Panc1 (cell line): ENCODE results near the gene KRT2. TPM values are rescaled to one million over a fixed set of nuclear protein-coding genes. Genes with fewer than 3 reads are reported as not detected.

Experiments
- ATAC-seq: fragments of 200-7000 bp; cut with Tn5 transposase; 2 replicates; pipeline ENCODE4 v1.9.1; 2020; ENCODE audit warnings: mild to moderate bottlenecking, moderate library complexity
- BruUV-seq: library from RNA; stranded (reverse); fragments of 400-500 nt; replicated peaks from 2 replicates; lab custom pipeline; 2021; lab: Mats Ljungman, UMichigan
- CTCF ChIA-PET: fragments of 300-600 bp; sonication (Branson Sonifier 250); formaldehyde crosslinking; loops from one replicate; lab custom pipeline; 2022; ENCODE audit warnings: antibody characterized with exemption; lab: Charles Lee
- POLR2A ChIA-PET: fragments of 300-600 bp; sonication (Branson Sonifier 250); formaldehyde crosslinking; loops from one replicate; lab custom pipeline; 2022; ENCODE audit warnings: antibody characterized with exemption; lab: Charles Lee
- DNase-seq: peaks from one replicate; pipeline ENCODE4 v3.0.0-alpha.2; 2010; ENCODE audit warnings: low read depth, low spot score
- H3K27ac ChIP-seq: 2 replicates; pipeline ENCODE4 v1.5.1; 2011; ENCODE audit warnings: mild to moderate bottlenecking, low read length, inconsistent platforms
- H3K27me3 ChIP-seq: fragments of 200-500 bp; sonication (Bioruptor generic); 2 replicates; pipeline ENCODE4 v1.6.0; 2014; ENCODE audit warnings: low read length, inconsistent platforms; ENCODE audit not compliant: control insufficient read depth, insufficient read depth
- H3K36me3 ChIP-seq: fragments of 200-500 bp; sonication (Bioruptor generic); 2 replicates; pipeline ENCODE4 v1.5.1; 2014; ENCODE audit warnings: inconsistent platforms, mild to moderate bottlenecking, low read length, moderate library complexity; ENCODE audit not compliant: control insufficient read depth, insufficient read depth
- H3K4me1 ChIP-seq: 2 replicates; pipeline ENCODE4 v1.5.1; 2011; ENCODE audit warnings: inconsistent platforms, mild to moderate bottlenecking, low read length, moderate library complexity; ENCODE audit not compliant: control insufficient read depth, insufficient read depth
- H3K4me3 ChIP-seq, 2 experiments: 2 replicates each; pipeline ENCODE4 v1.5.1; 2011 to 2012; ENCODE audit warnings: low read depth in 2 of 2, low read length in 2 of 2, mild to moderate bottlenecking in 2 of 2, inconsistent platforms in 1 of 2, moderate library complexity in 1 of 2
- H3K9me3 ChIP-seq: fragments of 200-500 bp; sonication (Bioruptor generic); 2 replicates; pipeline ENCODE4 v1.5.1; 2014; ENCODE audit warnings: low read depth, mild to moderate bottlenecking, inconsistent platforms, low read length, moderate library complexity; ENCODE audit not compliant: control insufficient read depth, insufficient read depth
- POLR2AphosphoS5 ChIP-seq: IDR thresholded peaks from 2 replicates; pipeline ENCODE4 v1.6.1; 2012; ENCODE audit warnings: mild to moderate bottlenecking, low read depth, low read length, moderate library complexity
- REST ChIP-seq, 2 experiments: IDR thresholded peaks; 2 replicates each; pipeline ENCODE4 v1.6.1; 2011 to 2012; ENCODE audit warnings: low read depth in 2 of 2, control low read depth in 1 of 2, low read length in 1 of 2, mild to moderate bottlenecking in 1 of 2, moderate library complexity in 1 of 2; ENCODE audit not compliant: insufficient read depth in 1 of 2
- SIN3A ChIP-seq: IDR thresholded peaks from 2 replicates; pipeline ENCODE4 v1.6.1; 2012; ENCODE audit warnings: low read depth, mild to moderate bottlenecking, low read length, moderate library complexity, borderline replicate concordance; ENCODE audit not compliant: insufficient read depth
- TCF7L2 ChIP-seq: IDR thresholded peaks from 2 replicates; pipeline ENCODE4 v1.6.1; 2011; ENCODE audit warnings: mild to moderate bottlenecking, low read depth, low read length, inconsistent platforms
- in situ Hi-C: cut with HindIII; loops from 2 replicates; pipeline ENCODE4 v1.10.0; 2016; ENCODE audit warnings: low sequenced_read_pairs, low pct_unique_long_range_greater_than_20kb
- intact Hi-C: fragments of 100-400 bp; cut with micrococcal nuclease; formaldehyde crosslinking; loops from one replicate; pipeline ENCODE4 v1.10.0; 2022; ENCODE audit not compliant: unreplicated experiment
- total RNA-seq: library from RNA; stranded (reverse); gene quantifications from one replicate; pipeline ENCODE4 v1.2.1, GENCODE V29; 2021; ENCODE audit not compliant: unreplicated experiment
- TF ChIP-seq, protein P1 (sequence below): fragments of 450-650 bp; IDR thresholded peaks from 2 replicates; pipeline ENCODE4 v1.5.1; 2017; ENCODE audit warnings: mild to moderate bottlenecking

KRT2 gene
- total RNA-seq, 1 experiment from 2014 or later, result 0.33 TPM

- POLR2A ChIA-PET, result no interaction called here
- TF ChIP-seq TCF7L2, result no peak
- no peak for TF ChIP-seq SIN3A
- TF ChIP-seq POLR2AphosphoS5, result no peak
- TF ChIP-seq, protein P1, sequence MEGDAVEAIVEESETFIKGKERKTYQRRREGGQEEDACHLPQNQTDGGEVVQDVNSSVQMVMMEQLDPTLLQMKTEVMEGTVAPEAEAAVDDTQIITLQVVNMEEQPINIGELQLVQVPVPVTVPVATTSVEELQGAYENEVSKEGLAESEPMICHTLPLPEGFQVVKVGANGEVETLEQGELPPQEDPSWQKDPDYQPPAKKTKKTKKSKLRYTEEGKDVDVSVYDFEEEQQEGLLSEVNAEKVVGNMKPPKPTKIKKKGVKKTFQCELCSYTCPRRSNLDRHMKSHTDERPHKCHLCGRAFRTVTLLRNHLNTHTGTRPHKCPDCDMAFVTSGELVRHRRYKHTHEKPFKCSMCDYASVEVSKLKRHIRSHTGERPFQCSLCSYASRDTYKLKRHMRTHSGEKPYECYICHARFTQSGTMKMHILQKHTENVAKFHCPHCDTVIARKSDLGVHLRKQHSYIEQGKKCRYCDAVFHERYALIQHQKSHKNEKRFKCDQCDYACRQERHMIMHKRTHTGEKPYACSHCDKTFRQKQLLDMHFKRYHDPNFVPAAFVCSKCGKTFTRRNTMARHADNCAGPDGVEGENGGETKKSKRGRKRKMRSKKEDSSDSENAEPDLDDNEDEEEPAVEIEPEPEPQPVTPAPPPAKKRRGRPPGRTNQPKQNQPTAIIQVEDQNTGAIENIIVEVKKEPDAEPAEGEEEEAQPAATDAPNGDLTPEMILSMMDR, result no peak
- no peak for TF ChIP-seq REST (IDR thresholded peaks at IDR 0.05; ENCODE audit: insufficient read depth in 1 of 2, low read depth in 2 of 2, low read length in 1 of 2)
- H3K9me3 ChIP-seq, result no peaks in the 10 kb centered on the region
- DNase-seq, result no peak
- H3K27ac ChIP-seq, result no peak overlapping the region
- no peak overlapping the region for H3K4me3 ChIP-seq
- in situ Hi-C loops, result no loop called here
- H3K36me3 ChIP-seq, result no peaks in the 10 kb centered on the region
- intact Hi-C loops, result no loop called here
- CTCF ChIA-PET, result no interaction called here
- no TSS peak for BruUV-seq
- no peak for ATAC-seq
- no peaks in the 10 kb centered on the region for H3K4me1 ChIP-seq
- H3K27me3 ChIP-seq, result peaks cover 39% of the 10 kb centered on the region
Observed at GRCh38 chr12:52677671-52678070, 25.7 kb upstream of the KRT2 start.

DNA sequence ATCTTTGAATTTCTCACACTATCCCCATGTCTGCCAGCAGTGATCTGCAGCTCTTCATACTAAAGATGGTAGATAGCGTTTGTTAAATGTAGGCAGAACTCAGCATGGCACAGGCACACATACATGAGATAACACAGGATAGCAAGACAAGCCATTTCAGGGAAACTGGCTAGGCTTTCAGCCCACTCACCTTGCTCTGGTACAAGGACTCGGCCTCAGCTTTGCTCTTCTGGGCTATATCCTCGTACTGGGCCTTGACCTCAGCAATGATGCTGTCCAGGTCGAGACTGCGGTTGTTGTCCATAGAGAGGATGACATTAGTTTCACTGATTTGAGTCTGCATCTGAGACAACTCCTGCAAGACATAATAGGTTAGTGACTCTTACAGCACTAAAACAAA lies 25.1 kb upstream of the KRT2 start:
- in situ Hi-C loops (no loop called here), intact Hi-C loops (no loop called here)
- no peak for ATAC-seq
- Histone ChIP-seq H3K27ac (no peak overlapping the region), H3K36me3 (no peaks in the 10 kb centered on the region), H3K4me3 (no peak overlapping the region), H3K4me1 (no peaks in the 10 kb centered on the region), H3K9me3 (no peaks in the 10 kb centered on the region), H3K27me3 (peaks cover 42% of the 10 kb centered on the region)
- ChIA-PET POLR2A (no interaction called here), CTCF (no interaction called here)
- TF ChIP-seq SIN3A, result no peak
- TF ChIP-seq, protein P1, result no peak
- TF ChIP-seq POLR2AphosphoS5, result no peak
- TF ChIP-seq REST (IDR thresholded peaks at IDR 0.05; ENCODE audit: insufficient read depth in 1 of 2, low read depth in 2 of 2, low read length in 1 of 2), result no peak
- no peak for TF ChIP-seq TCF7L2
- no peak for DNase-seq
- no TSS peak for BruUV-seq
